Vagina (tissue), 2 donors: ENCODE data around the gene FSIP1. TPM values are rescaled to one million over a fixed set of nuclear protein-coding genes. Genes with fewer than 3 reads are reported as not detected.

Experiments used
- DNase-seq, 2 donors: peaks; one replicate each; pipeline ENCODE4 v3.0.0-alpha.2; 2017; ENCODE audit errors: extremely low spot score in 2 of 2
- H3K27ac ChIP-seq: fragments of 200-600 bp; sonication (generic); one replicate; pipeline ENCODE4 v1.5.1; 2019
- H3K27me3 ChIP-seq: fragments of 200-600 bp; sonication (generic); one replicate; pipeline ENCODE4 v1.5.1; 2019
- H3K36me3 ChIP-seq, 2 donors: fragments of 200-600 bp; sonication (generic); one replicate each; pipeline ENCODE4 v1.5.1; 2017 to 2019
- H3K4me1 ChIP-seq: fragments of 200-600 bp; sonication (generic); one replicate; pipeline ENCODE4 v1.5.1; 2019
- H3K4me3 ChIP-seq, 2 donors: fragments of 200-600 bp; sonication (generic); 1 replicate in 1 of 2; 2 replicates in 1 of 2; pipeline ENCODE4 v1.5.1; 2016 to 2019
- H3K9me3 ChIP-seq: fragments of 200-600 bp; sonication (generic); one replicate; pipeline ENCODE4 v1.5.1; 2019
- CTCF ChIP-seq, 3 experiments: fragments of 450-650 bp in 2 of 3; fragments of 200-600 bp in 1 of 3; sonication (generic) in 1 of 3; IDR thresholded peaks; one replicate each; pipeline ENCODE4 v1.5.1; 2017 to 2019; ENCODE audit warnings: antibody characterized with exemption in 3 of 3, mild to moderate bottlenecking in 2 of 3, moderate library complexity in 2 of 3
- POLR2A ChIP-seq, 2 donors: fragments of 450-650 bp; IDR thresholded peaks; one replicate each; pipeline ENCODE4 v1.6.1; 2017; ENCODE audit warnings: antibody characterized with exemption in 2 of 2, mild to moderate bottlenecking in 2 of 2, moderate library complexity in 2 of 2
- POLR2AphosphoS5 ChIP-seq, 2 donors: sonication (generic); formaldehyde crosslinking; IDR thresholded peaks; one replicate each; pipeline ENCODE4 v1.9.0; 2017; ENCODE audit warnings: antibody characterized with exemption in 2 of 2, mild to moderate bottlenecking in 2 of 2, low read depth in 1 of 2; ENCODE audit not compliant: insufficient read depth in 1 of 2
- intact Hi-C: fragments of 100-400 bp; cut with DNase I; formaldehyde crosslinking; loops from one replicate; pipeline ENCODE4 v1.15.1; 2023
- total RNA-seq: library from RNA; depleted of rRNA; stranded (reverse); fragments of >200 nt; gene quantifications from one replicate; pipeline ENCODE4 v1.2.3, GENCODE V29; 2016

FSIP1 gene
- total RNA-seq, 1 donor from 2014 or later: 0.98 TPM

DNA sequence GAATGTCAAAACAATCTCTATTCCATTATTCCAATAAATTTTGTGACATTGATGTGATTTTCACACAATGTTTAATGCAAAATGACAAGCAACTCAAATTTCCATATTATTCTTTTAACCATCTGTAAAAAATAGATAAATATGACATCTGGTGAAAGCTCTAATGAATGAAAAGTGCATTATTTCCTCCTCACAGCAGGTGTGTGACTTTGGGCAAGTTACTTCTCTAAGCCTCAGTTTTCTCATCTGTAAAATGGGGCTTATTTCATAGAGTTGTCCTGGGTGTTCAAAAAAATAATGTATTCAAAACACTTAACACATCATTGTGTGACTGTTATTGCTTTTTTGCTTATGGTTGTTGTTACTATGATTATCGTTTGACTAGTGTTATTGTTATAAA is 131.3 kb downstream of the FSIP1 start:
- no peak for DNase-seq
- no peaks in the 10 kb centered on the region for H3K36me3 ChIP-seq
- no peak overlapping the region for H3K27ac ChIP-seq
- H3K4me3 ChIP-seq: no peak overlapping the region
- H3K9me3 ChIP-seq: no peaks in the 10 kb centered on the region
- no peak for TF ChIP-seq POLR2A (IDR thresholded peaks at IDR 0.05)
- no peak for TF ChIP-seq POLR2AphosphoS5 (IDR thresholded peaks at IDR 0.05; ENCODE audit: insufficient read depth in 1 of 2, low read depth in 1 of 2)
- no peak for TF ChIP-seq CTCF (IDR thresholded peaks at IDR 0.05)
- no peaks in the 10 kb centered on the region for H3K4me1 ChIP-seq
- no peaks in the 10 kb centered on the region for H3K27me3 ChIP-seq
- intact Hi-C loops: no loop called here

DNA sequence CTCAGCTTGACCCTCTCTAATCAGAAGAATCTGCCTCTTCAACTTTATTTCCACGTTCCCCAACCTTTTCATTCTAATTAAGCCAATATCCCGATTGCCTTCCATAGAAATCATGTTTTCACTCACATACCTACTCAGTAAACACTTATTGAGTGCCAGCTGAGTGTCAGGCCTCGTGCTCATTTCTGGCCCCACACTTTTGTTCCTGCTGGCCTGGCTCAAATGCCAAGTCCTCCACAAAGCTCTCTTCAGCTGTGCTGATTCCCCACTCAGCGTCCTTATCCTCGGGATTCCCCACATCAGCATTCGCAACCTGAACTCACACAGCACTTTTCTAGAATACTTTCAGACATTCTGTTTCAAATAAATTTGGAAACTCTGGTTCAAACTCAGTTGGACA is 132.9 kb downstream of the FSIP1 start:
- Histone ChIP-seq H3K27me3 (no peaks in the 10 kb centered on the region), H3K36me3 (no peaks in the 10 kb centered on the region), H3K4me1 (no peaks in the 10 kb centered on the region), H3K4me3 (no peak overlapping the region), H3K27ac (no peak overlapping the region), H3K9me3 (no peaks in the 10 kb centered on the region)
- intact Hi-C loops: no loop called here
- no peak for TF ChIP-seq POLR2AphosphoS5 (IDR thresholded peaks at IDR 0.05; ENCODE audit: insufficient read depth in 1 of 2, low read depth in 1 of 2)
- no peak for DNase-seq

DNA sequence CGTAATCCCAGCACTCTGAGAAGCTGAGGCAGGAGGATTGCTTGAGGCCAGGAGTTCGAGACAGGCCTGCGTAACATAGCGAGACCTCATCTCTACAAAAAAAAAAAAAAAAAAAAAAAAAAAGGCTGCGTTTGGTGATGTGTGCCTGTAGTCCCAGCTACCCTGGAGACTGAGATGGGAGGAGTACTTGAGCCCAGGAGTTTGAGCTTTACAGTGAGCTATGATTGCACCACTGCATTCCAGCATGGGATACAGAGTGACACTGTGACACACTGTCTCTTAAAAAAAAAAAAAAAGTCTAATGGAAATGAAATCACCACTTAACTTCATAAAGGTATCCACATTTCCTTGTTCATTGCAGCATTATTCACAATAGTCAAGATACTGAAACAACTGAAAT is 136.2 kb downstream of the FSIP1 start:
- Histone ChIP-seq H3K36me3 (no peaks in the 10 kb centered on the region), H3K4me3 (no peak overlapping the region), H3K9me3 (no peaks in the 10 kb centered on the region), H3K27ac (no peak overlapping the region), H3K4me1 (peaks cover 6% of the 10 kb centered on the region), H3K27me3 (no peaks in the 10 kb centered on the region)
- no peak for TF ChIP-seq POLR2AphosphoS5 (IDR thresholded peaks at IDR 0.05; ENCODE audit: insufficient read depth in 1 of 2, low read depth in 1 of 2)
- no peak for TF ChIP-seq POLR2A (IDR thresholded peaks at IDR 0.05)
- no peak for TF ChIP-seq CTCF (IDR thresholded peaks at IDR 0.05)
- intact Hi-C loops: no loop called here
- no peak for DNase-seq

DNA sequence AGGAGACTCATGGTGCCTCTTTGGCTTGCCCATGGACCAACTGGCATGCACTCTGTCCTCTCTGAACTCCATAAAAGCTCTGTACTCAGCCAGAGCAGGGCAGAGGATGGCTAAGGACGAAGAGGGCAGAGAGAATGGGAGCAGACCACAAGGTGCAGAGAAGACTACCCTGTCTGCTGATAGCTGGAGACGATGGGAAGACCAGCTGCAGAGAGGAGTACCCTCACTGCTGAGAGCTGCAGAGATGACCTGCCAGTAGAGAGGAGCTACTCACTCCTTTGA is 136.7 kb downstream of the FSIP1 start:
- no peak for TF ChIP-seq POLR2AphosphoS5 (IDR thresholded peaks at IDR 0.05; ENCODE audit: insufficient read depth in 1 of 2, low read depth in 1 of 2)
- TF ChIP-seq CTCF (IDR thresholded peaks at IDR 0.05): no peak
- TF ChIP-seq POLR2A (IDR thresholded peaks at IDR 0.05): no peak

GRCh38 chr15:39645138-39645975 is 137.3 kb downstream of the FSIP1 start:
- no peak overlapping the region for H3K27ac ChIP-seq
- no peaks in the 10 kb centered on the region for H3K9me3 ChIP-seq
- TF ChIP-seq CTCF (IDR thresholded peaks at IDR 0.05) (no peak), POLR2A (IDR thresholded peaks at IDR 0.05) (no peak), POLR2AphosphoS5 (IDR thresholded peaks at IDR 0.05; ENCODE audit: insufficient read depth in 1 of 2, low read depth in 1 of 2) (no peak)
- no peak for DNase-seq
- no peak overlapping the region for H3K4me3 ChIP-seq
- intact Hi-C loops: no loop called here
- no peaks in the 10 kb centered on the region for H3K27me3 ChIP-seq
- H3K4me1 ChIP-seq: peaks cover 6% of the 10 kb centered on the region
- H3K36me3 ChIP-seq: no peaks in the 10 kb centered on the region

More for the DNA sequence above, 136.7 kb downstream of the FSIP1 start:
- Histone ChIP-seq H3K27ac (no peak overlapping the region), H3K36me3 (no peaks in the 10 kb centered on the region), H3K27me3 (no peaks in the 10 kb centered on the region), H3K4me1 (peaks cover 6% of the 10 kb centered on the region), H3K9me3 (no peaks in the 10 kb centered on the region), H3K4me3 (no peak overlapping the region)
- intact Hi-C loops: no loop called here
- no peak for DNase-seq
